Heart left ventricle (tissue), 16 donors: ENCODE results near the gene SUPT6H. TPM values are rescaled to one million over a fixed set of nuclear protein-coding genes. Genes with fewer than 3 reads are reported as not detected.

Experiments
- ATAC-seq, 4 donors: fragments of 200-7000 bp; cut with Tn5 transposase; one replicate each; pipeline ENCODE4 v1.9.1; 2020 to 2022; ENCODE audit warnings: moderate library complexity in 4 of 4, mild to moderate bottlenecking in 3 of 4, moderate number of reproducible peaks in 1 of 4
- DNase-seq, 5 donors: peaks; one replicate each; pipeline ENCODE4 v3.0.0-alpha.2; 2020
- H3K27ac ChIP-seq, 12 donors: fragments of 200-600 bp; sonication (generic) in 4 of 12; one replicate each; pipeline versions ENCODE4 v1.5.0 to v1.8.0; 2016 to 2022; ENCODE audit warnings: mild to moderate bottlenecking in 2 of 12
- H3K27me3 ChIP-seq, 9 donors: fragments of 200-600 bp; sonication (generic) in 2 of 9; one replicate each; pipeline versions ENCODE4 v1.5.1 to v1.8.0; 2016 to 2022; ENCODE audit warnings: mild to moderate bottlenecking in 3 of 9
- H3K36me3 ChIP-seq, 9 donors: fragments of 200-600 bp; sonication (generic) in 2 of 9; one replicate each; pipeline versions ENCODE4 v1.5.0 to v1.8.0; 2018 to 2022; ENCODE audit warnings: mild to moderate bottlenecking in 2 of 9
- H3K4me1 ChIP-seq, 12 donors: fragments of 200-600 bp; sonication (generic) in 4 of 12; one replicate each; pipeline versions ENCODE4 v1.5.0 to v1.8.0; 2016 to 2022; ENCODE audit warnings: mild to moderate bottlenecking in 3 of 12
- H3K4me3 ChIP-seq, 12 donors: fragments of 200-600 bp; sonication (generic) in 4 of 12; one replicate each; pipeline versions ENCODE4 v1.5.0 to v1.8.0; 2017 to 2022; ENCODE audit warnings: mild to moderate bottlenecking in 9 of 12, moderate library complexity in 4 of 12
- H3K9me3 ChIP-seq, 12 donors: fragments of 200-600 bp; sonication (generic) in 4 of 12; one replicate each; pipeline versions ENCODE4 v1.5.0 to v1.8.0; 2016 to 2022; ENCODE audit warnings: mild to moderate bottlenecking in 1 of 12
- POLR2A ChIP-seq, 2 donors: fragments of 450-650 bp; IDR thresholded peaks; one replicate each; pipeline ENCODE4 v1.6.1; 2017; ENCODE audit warnings: antibody characterized with exemption in 2 of 2, mild to moderate bottlenecking in 2 of 2, moderate library complexity in 2 of 2
- WGBS, 4 donors: extraction: QIAGEN DNeasy Blood & Tissue Kit in 2 of 4; methylation state at CpG; one replicate each; pipeline versions ENCODE4 v1.1.5 to v1.1.7; 2013 to 2018; 5-methylcytosine and 5-hydroxymethylcytosine counted together
- intact Hi-C, 10 donors: fragments of 100-400 bp; cut with DNase I; formaldehyde crosslinking; loops; one replicate each; pipeline versions ENCODE4 v1.11.1 to v1.14.2; 2022
- polyA plus RNA-seq, 2 donors: library from polyadenylated mRNA; stranded (reverse); fragments of 200-250 nt; gene quantifications; one replicate each; pipeline ENCODE4 v1.2.3, GENCODE V29; 2013
- total RNA-seq, 9 donors: library from RNA; depleted of rRNA in 2 of 9; stranded (reverse); fragments of >200 nt in 2 of 9; fragmentation: NEBNext Ultra II Directional in 3 of 9; extraction: Animal tissue kit (Norgen Biotek cat#: 25700) in 3 of 9; gene quantifications; one replicate each; pipeline versions ENCODE4 v1.1.0 to v1.2.4, GENCODE V29; 2016 to 2023
- TF ChIP-seq, protein P1 (sequence below), 12 donors: fragments of 200-600 bp; sonication (generic) in 4 of 12; IDR thresholded peaks; one replicate each; pipeline versions ENCODE4 v1.5.0 to v1.8.0; 2018 to 2022; ENCODE audit warnings: antibody characterized with exemption in 12 of 12, mild to moderate bottlenecking in 5 of 12
- donor health status: ischemic (EF 13 %, LVEDD 7.1; RV severe dilation, severe dysfunction).
- donor health status: healthy with polysubstance abuse.
- donor health status: DM: no; HTN: yes; CAD: no.
- donor health status: DM: no; HTN: no; CAD: no.
- donor health status: ischemic (EF 25% LVEDD 6.9; RV normal size, moderate dysfunction).
- donor health status: ischemic (EF 25% LVEDD 5.7; RV mildly dilated, moderate dysfunction).
- donor health status: healthy.
- donor health status: DM: yes; HTN: yes; CAD: no.
- donor health status: ischemic (EF 35%, LVEDD 5.7; RV mildly dilated, moderate dysfunction).
- donor health status: nonischemic (EF 11% LVEDD 7.7; RV severe dilation, severe dysfunction).
- donor health status: DM: yes; HTN: yes; CAD: no.
- donor health status: PGD.
- donor health status: ischemic (EF 29% LVEDD 5.4; RV normal size, mild dysfunction).
- donor health status: nonischemic (EF 23%, LVEDD 6.1; RV moderate dilation, normal function).

Gene SUPT6H
- total and polyA plus RNA-seq, 11 donors = 31.7 to 91.6 (median 43.5) TPM

GRCh38 chr17:28744104-28744971 lies 82.3 kb downstream of the SUPT6H start:
- peak overlapping the region in 11 of 12 donors; percentile 51 to 88 (median 86) for H3K27ac ChIP-seq
- DNase-seq (peak in 2 of 5 donors; percentile 43 to 65), ATAC-seq (peak in 3 of 4 donors; percentile 1 to 37 (median 16))
- intact Hi-C loops = loop anchor here in 2 of 10 donors (2.0 kb wide), 1 partner anchor 16 kb away; the partner anchor contains the start of gene NEK8 (in 2 of the 2)
- H3K9me3 ChIP-seq = no peaks in the 10 kb centered on the region
- TF ChIP-seq, protein P1, sequence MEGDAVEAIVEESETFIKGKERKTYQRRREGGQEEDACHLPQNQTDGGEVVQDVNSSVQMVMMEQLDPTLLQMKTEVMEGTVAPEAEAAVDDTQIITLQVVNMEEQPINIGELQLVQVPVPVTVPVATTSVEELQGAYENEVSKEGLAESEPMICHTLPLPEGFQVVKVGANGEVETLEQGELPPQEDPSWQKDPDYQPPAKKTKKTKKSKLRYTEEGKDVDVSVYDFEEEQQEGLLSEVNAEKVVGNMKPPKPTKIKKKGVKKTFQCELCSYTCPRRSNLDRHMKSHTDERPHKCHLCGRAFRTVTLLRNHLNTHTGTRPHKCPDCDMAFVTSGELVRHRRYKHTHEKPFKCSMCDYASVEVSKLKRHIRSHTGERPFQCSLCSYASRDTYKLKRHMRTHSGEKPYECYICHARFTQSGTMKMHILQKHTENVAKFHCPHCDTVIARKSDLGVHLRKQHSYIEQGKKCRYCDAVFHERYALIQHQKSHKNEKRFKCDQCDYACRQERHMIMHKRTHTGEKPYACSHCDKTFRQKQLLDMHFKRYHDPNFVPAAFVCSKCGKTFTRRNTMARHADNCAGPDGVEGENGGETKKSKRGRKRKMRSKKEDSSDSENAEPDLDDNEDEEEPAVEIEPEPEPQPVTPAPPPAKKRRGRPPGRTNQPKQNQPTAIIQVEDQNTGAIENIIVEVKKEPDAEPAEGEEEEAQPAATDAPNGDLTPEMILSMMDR (IDR thresholded peaks at IDR 0.05) = no peak
- TF ChIP-seq POLR2A (IDR thresholded peaks at IDR 0.05) = no peak
- no peaks in the 10 kb centered on the region for H3K27me3 ChIP-seq
- peaks cover 0 to 59% (median 32%) of the 10 kb centered on the region in 12 donors for H3K4me1 ChIP-seq
- peaks cover 0 to 18% (median 2%) of the 10 kb centered on the region in 9 donors for H3K36me3 ChIP-seq
- 2 to 5% (median 4%) methylated on average over 52 to 61 of the region's 61 CpGs for WGBS, 4 donors
- H3K4me3 ChIP-seq = peak overlapping the region; percentile 56 to 89 (median 76)

- intact Hi-C loops = loop anchor here in 2 of 10 donors (2.0 kb wide), 1 partner anchor 16 kb away; the partner anchor contains the start of gene NEK8 (in 2 of the 2)
- no peak for TF ChIP-seq POLR2A (IDR thresholded peaks at IDR 0.05)
- TF ChIP-seq, protein P1 (IDR thresholded peaks at IDR 0.05) = no peak
- ATAC-seq (peak in 2 of 4 donors; percentile 5 to 36), DNase-seq (peak in 3 of 5 donors; percentile 42 to 58 (median 50))
- Histone ChIP-seq H3K4me1 (peaks cover 0 to 67% (median 38%) of the 10 kb centered on the region in 12 donors), H3K27me3 (no peaks in the 10 kb centered on the region), H3K36me3 (peaks cover 0 to 20% (median 4%) of the 10 kb centered on the region in 9 donors), H3K9me3 (no peaks in the 10 kb centered on the region), H3K4me3 (peak overlapping the region; percentile 56 to 89 (median 76)), H3K27ac (peak overlapping the region in 11 of 12 donors; percentile 51 to 88 (median 86))
- WGBS, 4 donors = 12 to 29% (median 16%) methylated on average over 24 to 31 of the region's 31 CpGs
Observed at GRCh38 chr17:28744972-28745785, 83.2 kb downstream of the SUPT6H start.

GRCh38 chr17:28745786-28746411 lies 83.9 kb downstream of the SUPT6H start:
- peak overlapping the region in 7 of 12 donors; percentile 18 to 88 (median 86) for H3K27ac ChIP-seq
- peaks cover 0 to 68% (median 39%) of the 10 kb centered on the region in 12 donors for H3K4me1 ChIP-seq
- H3K27me3 ChIP-seq = no peaks in the 10 kb centered on the region
- peak overlapping the region in 8 of 12 donors; percentile 56 to 89 (median 74) for H3K4me3 ChIP-seq
- ATAC-seq (no peak), DNase-seq (no peak)
- no peaks in the 10 kb centered on the region for H3K9me3 ChIP-seq
- WGBS, 4 donors = 76 to 100% (median 83%) methylated on average over 1 to 4 of the region's 4 CpGs
- intact Hi-C loops = loop anchor here in 2 of 10 donors (2.0 kb wide), 1 partner anchor 17 kb away; the partner anchor contains the start of gene NEK8 (in 2 of the 2)
- peaks cover 0 to 20% (median 4%) of the 10 kb centered on the region in 9 donors for H3K36me3 ChIP-seq
- TF ChIP-seq, protein P1 (IDR thresholded peaks at IDR 0.05) = no peak
- no peak for TF ChIP-seq POLR2A (IDR thresholded peaks at IDR 0.05)
